Endothelial cell of umbilical vein (primary cell): ENCODE results near the gene GUCA1A.

Experiments used
- CTCF ChIP-seq, 2 donors: IDR thresholded peaks; 1 replicate in 1 of 2; 2 replicates in 1 of 2; pipeline ENCODE4 v1.5.1; 2011; ENCODE audit warnings: low read length in 2 of 2, mild to moderate bottlenecking in 2 of 2, moderate library complexity in 2 of 2, control low read depth in 1 of 2, inconsistent platforms in 1 of 2, low read depth in 1 of 2; ENCODE audit not compliant: insufficient read depth in 1 of 2; ENCODE audit errors: extremely low read depth in 1 of 2
- EZH2 ChIP-seq: IDR thresholded peaks from 2 replicates; pipeline ENCODE4 v1.6.1; 2012; ENCODE audit warnings: borderline replicate concordance, low read depth, mild to moderate bottlenecking, moderate library complexity, low read length, inconsistent platforms; ENCODE audit not compliant: severe bottlenecking
- FOS ChIP-seq: IDR thresholded peaks from 2 replicates; pipeline ENCODE4 v1.6.1; 2011; ENCODE audit warnings: mild to moderate bottlenecking, low read length, moderate library complexity, borderline replicate concordance; ENCODE audit not compliant: insufficient read depth
- GATA2 ChIP-seq: IDR thresholded peaks from 2 replicates; pipeline ENCODE4 v1.7.0; 2011; ENCODE audit warnings: low read depth, mild to moderate bottlenecking, moderate library complexity, mixed read lengths, low read length; ENCODE audit not compliant: insufficient read length, insufficient read depth
- JUN ChIP-seq: IDR thresholded peaks from 2 replicates; pipeline ENCODE4 v1.6.1; 2011; ENCODE audit warnings: borderline replicate concordance, low read depth; ENCODE audit not compliant: insufficient read length, insufficient read depth
- MYC ChIP-seq: IDR thresholded peaks from one replicate; pipeline ENCODE4 v1.6.1; 2011; ENCODE audit warnings: mild to moderate bottlenecking, low read depth, low read length
- POLR2A ChIP-seq: IDR thresholded peaks from 2 replicates; pipeline ENCODE4 v1.6.1; 2012; ENCODE audit warnings: low read depth, mild to moderate bottlenecking, control low read depth, low read length
- POLR2AphosphoS5 ChIP-seq: IDR thresholded peaks from 2 replicates; pipeline ENCODE4 v1.6.1; 2012; ENCODE audit warnings: low read depth, mild to moderate bottlenecking, control low read depth, low read length, moderate library complexity; ENCODE audit not compliant: insufficient read depth
- TF ChIP-seq, protein P1 (sequence below): IDR thresholded peaks from 2 replicates; pipeline ENCODE4 v1.6.1; 2011; ENCODE audit not compliant: insufficient read depth, insufficient read length

- TF ChIP-seq CTCF (IDR thresholded peaks at IDR 0.05; ENCODE audit: extremely low read depth in 1 of 2, insufficient read depth in 1 of 2, low read depth in 1 of 2, low read length in 2 of 2), result no peak
- no peak for TF ChIP-seq EZH2
- no peak for TF ChIP-seq POLR2A
- no peak for TF ChIP-seq POLR2AphosphoS5
- no peak for TF ChIP-seq JUN
- no peak for TF ChIP-seq GATA2
- TF ChIP-seq MYC, result no peak
- TF ChIP-seq, protein P1, sequence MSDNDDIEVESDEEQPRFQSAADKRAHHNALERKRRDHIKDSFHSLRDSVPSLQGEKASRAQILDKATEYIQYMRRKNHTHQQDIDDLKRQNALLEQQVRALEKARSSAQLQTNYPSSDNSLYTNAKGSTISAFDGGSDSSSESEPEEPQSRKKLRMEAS, result no peak
- TF ChIP-seq FOS, result no peak
Observed at GRCh38 chr6:42148058-42148457, 25.1 kb upstream of the GUCA1A start.
